ENCODE measurements around the gene PARP11.

DNA sequence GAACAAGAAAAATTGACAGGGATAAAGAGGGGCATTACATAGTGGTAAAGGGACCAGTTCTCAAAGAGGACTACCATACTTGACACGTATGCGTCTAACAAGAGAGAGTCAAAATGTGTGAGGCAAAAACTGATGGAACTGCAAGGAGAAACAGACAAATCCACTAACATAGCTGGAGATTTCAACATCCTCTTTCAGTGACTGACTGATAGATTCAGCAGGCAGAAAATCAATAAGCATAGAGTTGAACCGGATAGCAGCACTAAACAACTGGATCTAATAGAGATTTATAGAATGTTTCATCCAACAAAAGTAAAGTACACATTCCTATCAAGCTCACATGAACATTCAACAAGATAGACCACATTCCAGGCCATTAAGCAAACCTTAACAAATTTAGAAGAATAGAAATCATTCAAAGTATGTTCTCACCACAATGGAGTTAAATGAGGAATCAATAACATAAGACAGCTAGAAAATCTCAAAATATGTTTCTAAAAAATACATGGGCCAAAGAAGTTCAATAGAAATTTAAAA is 104.2 kb downstream of the PARP11 start:
- TF ChIP-seq POLR2AphosphoS5 (IDR thresholded peaks at IDR 0.05; ENCODE audit: low read depth, low read length), result no peak
- TF ChIP-seq, protein P1, sequence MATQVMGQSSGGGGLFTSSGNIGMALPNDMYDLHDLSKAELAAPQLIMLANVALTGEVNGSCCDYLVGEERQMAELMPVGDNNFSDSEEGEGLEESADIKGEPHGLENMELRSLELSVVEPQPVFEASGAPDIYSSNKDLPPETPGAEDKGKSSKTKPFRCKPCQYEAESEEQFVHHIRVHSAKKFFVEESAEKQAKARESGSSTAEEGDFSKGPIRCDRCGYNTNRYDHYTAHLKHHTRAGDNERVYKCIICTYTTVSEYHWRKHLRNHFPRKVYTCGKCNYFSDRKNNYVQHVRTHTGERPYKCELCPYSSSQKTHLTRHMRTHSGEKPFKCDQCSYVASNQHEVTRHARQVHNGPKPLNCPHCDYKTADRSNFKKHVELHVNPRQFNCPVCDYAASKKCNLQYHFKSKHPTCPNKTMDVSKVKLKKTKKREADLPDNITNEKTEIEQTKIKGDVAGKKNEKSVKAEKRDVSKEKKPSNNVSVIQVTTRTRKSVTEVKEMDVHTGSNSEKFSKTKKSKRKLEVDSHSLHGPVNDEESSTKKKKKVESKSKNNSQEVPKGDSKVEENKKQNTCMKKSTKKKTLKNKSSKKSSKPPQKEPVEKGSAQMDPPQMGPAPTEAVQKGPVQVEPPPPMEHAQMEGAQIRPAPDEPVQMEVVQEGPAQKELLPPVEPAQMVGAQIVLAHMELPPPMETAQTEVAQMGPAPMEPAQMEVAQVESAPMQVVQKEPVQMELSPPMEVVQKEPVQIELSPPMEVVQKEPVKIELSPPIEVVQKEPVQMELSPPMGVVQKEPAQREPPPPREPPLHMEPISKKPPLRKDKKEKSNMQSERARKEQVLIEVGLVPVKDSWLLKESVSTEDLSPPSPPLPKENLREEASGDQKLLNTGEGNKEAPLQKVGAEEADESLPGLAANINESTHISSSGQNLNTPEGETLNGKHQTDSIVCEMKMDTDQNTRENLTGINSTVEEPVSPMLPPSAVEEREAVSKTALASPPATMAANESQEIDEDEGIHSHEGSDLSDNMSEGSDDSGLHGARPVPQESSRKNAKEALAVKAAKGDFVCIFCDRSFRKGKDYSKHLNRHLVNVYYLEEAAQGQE (IDR thresholded peaks at IDR 0.05; ENCODE audit: insufficient read depth in 1 of 2, low read depth in 2 of 2, low read length in 2 of 2), result no peak
